G401 (cell line): Measurements from ENCODE around the gene AXIN1. TPM values are rescaled to one million over a fixed set of nuclear protein-coding genes. Genes with fewer than 3 reads are reported as not detected.

ENCODE experiments used
- DNase-seq: peaks from one replicate; pipeline ENCODE4 v3.0.0-alpha.2; 2015; ENCODE audit warnings: low spot score
- in situ Hi-C: cut with HindIII; loops from 2 replicates; pipeline ENCODE4 v1.10.0; 2016; ENCODE audit warnings: low sequenced_read_pairs, mixed read lengths
- total RNA-seq: library from RNA; depleted of rRNA; stranded (reverse); fragments of >200 nt; shearing (Covaris generic); gene quantifications from 2 replicates; pipeline ENCODE4 v1.2.3, GENCODE V29; 2014

Gene AXIN1
- total RNA-seq, 1 experiment from 2014 or later: 46.3 TPM

- in situ Hi-C loops: no loop called here
- no peak for DNase-seq
These were observed 62.4 kb downstream of the AXIN1 start for GRCh38 chr16:290015-290680.

- DNase-seq: no peak
- in situ Hi-C loops: no loop called here
These were observed 63.0 kb downstream of the AXIN1 start for GRCh38 chr16:289395-289997.

- in situ Hi-C loops: no loop called here
- no peak for DNase-seq
These were observed 64.3 kb downstream of the AXIN1 start for GRCh38 chr16:287981-288920.

- in situ Hi-C loops: no loop called here
- peak; percentile 48 for DNase-seq
These were observed 65.2 kb downstream of the AXIN1 start for GRCh38 chr16:287298-287811.

GRCh38 chr16:286491-287297 is 65.8 kb downstream of the AXIN1 start:
- in situ Hi-C loops: no loop called here
- no peak for DNase-seq

- no peak for DNase-seq
- in situ Hi-C loops: no loop called here
These were observed 67.1 kb downstream of the AXIN1 start for GRCh38 chr16:285146-286055.

- in situ Hi-C loops: no loop called here
- DNase-seq: no peak
These were observed 68.1 kb downstream of the AXIN1 start for GRCh38 chr16:284204-285120.

GRCh38 chr16:283033-283805 is 69.3 kb downstream of the AXIN1 start, which contains the start of gene PDIA2:
TSS of gene PDIA2 (plus strand) at chr16:283164. CDS start at chr16:283170, 6 bp downstream.
- DNase-seq: no peak
- in situ Hi-C loops: no loop called here

GRCh38 chr16:282491-282890 is 70.0 kb downstream of the AXIN1 start:
- in situ Hi-C loops: no loop called here
- no peak for DNase-seq

GRCh38 chr16:281660-282255 is 70.8 kb downstream of the AXIN1 start:
- DNase-seq: peak; percentile 49
- in situ Hi-C loops: no loop called here

GRCh38 chr16:280991-281659 is 71.4 kb downstream of the AXIN1 start:
- DNase-seq: no peak
- in situ Hi-C loops: no loop called here

GRCh38 chr16:280552-280951 is 72.0 kb downstream of the AXIN1 start, which contains the start of gene ARHGDIG:
TSS of gene ARHGDIG (plus strand) at chr16:280591. CDS start at chr16:280681, 90 bp downstream.
- in situ Hi-C loops: no loop called here
- DNase-seq: no peak

- DNase-seq: no peak
- in situ Hi-C loops: no loop called here
These were observed 72.5 kb downstream of the AXIN1 start for GRCh38 chr16:280005-280460.

- DNase-seq: no peak
- in situ Hi-C loops: no loop called here
These were observed 73.0 kb downstream of the AXIN1 start for GRCh38 chr16:279531-279930.

- in situ Hi-C loops: no loop called here
- peak; percentile 89 for DNase-seq
These were observed 73.6 kb downstream of the AXIN1 start for GRCh38 chr16:278863-279366.
